ENCODE measurements around the gene LDLRAD4.

Gene LDLRAD4

DNA sequence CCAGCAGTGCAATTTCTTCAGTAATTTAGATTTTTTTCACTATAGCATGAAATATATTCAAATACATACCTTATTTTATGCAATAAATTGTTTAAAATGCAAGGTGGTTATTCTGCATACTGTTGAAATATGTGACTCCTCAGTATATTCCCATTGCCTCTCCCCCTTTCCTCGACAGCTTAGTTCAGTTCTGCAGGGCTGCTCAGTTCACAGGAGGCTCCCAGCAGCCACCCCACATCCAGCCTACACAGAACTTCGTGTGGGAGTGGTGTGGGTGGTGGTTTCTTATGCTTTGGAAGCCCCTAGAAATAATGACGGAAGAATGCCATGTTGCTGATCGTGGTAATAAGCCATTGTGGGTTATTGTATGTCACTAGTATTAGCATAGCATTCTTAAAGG lies 428.1 kb downstream of the LDLRAD4 start:
- Histone ChIP-seq H3K27ac (ENCODE audit: low read depth, low read length) (no peak overlapping the region), H3K4me3 (ENCODE audit: insufficient read depth, low read length, poor library complexity, severe bottlenecking) (no peak overlapping the region), H3K79me2 (ENCODE audit: insufficient read depth, low read length) (no peaks in the 10 kb centered on the region), H3F3A (ENCODE audit: insufficient read depth) (no peaks in the 10 kb centered on the region), H2AFZ (ENCODE audit: low read depth, low read length, severe bottlenecking) (no peak overlapping the region), H4K20me1 (ENCODE audit: low read depth, low read length) (no peaks in the 10 kb centered on the region), H3K9ac (ENCODE audit: low read length) (no peak overlapping the region), H3K4me2 (ENCODE audit: low read depth, low read length, poor library complexity, severe bottlenecking) (no peak overlapping the region), H3K9me3 (ENCODE audit: insufficient read depth, low read length) (no peaks in the 10 kb centered on the region), H3K9me2 (replicated peaks; ENCODE audit: insufficient read depth, low read length) (no peaks in the 10 kb centered on the region), H3K36me3 (ENCODE audit: low read length) (no peaks in the 10 kb centered on the region), H3K27me3 (ENCODE audit: low read length) (no peaks in the 10 kb centered on the region)
- TF ChIP-seq EZH2phosphoT487 (conservative IDR thresholded peaks at IDR 0.05; ENCODE audit: low read length): no peak
- TF ChIP-seq, protein P1, sequence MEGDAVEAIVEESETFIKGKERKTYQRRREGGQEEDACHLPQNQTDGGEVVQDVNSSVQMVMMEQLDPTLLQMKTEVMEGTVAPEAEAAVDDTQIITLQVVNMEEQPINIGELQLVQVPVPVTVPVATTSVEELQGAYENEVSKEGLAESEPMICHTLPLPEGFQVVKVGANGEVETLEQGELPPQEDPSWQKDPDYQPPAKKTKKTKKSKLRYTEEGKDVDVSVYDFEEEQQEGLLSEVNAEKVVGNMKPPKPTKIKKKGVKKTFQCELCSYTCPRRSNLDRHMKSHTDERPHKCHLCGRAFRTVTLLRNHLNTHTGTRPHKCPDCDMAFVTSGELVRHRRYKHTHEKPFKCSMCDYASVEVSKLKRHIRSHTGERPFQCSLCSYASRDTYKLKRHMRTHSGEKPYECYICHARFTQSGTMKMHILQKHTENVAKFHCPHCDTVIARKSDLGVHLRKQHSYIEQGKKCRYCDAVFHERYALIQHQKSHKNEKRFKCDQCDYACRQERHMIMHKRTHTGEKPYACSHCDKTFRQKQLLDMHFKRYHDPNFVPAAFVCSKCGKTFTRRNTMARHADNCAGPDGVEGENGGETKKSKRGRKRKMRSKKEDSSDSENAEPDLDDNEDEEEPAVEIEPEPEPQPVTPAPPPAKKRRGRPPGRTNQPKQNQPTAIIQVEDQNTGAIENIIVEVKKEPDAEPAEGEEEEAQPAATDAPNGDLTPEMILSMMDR (IDR thresholded peaks at IDR 0.05; ENCODE audit: insufficient read depth, low read length, poor library complexity, severe bottlenecking): no peak

DNA sequence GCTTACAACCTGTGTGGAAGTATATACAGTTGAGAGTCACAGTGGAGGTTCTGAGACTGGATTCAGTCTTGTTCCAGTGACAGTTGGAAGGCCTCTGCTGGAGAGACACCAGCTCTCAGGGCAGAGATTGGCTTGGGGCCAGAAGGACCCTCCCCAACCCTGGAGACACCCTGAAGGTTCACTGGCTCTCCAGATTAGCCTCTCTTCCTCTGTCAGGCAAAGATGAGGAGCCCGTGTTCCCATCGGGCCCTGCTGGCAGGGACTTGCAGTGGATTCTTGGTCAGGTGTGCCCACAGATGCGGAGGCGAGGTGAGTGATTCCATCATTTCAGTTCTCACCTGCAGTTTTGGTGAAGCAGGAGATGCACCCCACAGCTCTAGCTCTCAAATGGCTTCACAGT lies 429.2 kb downstream of the LDLRAD4 start:
- Histone ChIP-seq H3K79me2 (ENCODE audit: insufficient read depth, low read length) (no peaks in the 10 kb centered on the region), H3K9me3 (ENCODE audit: insufficient read depth, low read length) (no peaks in the 10 kb centered on the region), H3K9ac (ENCODE audit: low read length) (no peak overlapping the region), H4K20me1 (ENCODE audit: low read depth, low read length) (no peaks in the 10 kb centered on the region), H3F3A (ENCODE audit: insufficient read depth) (no peaks in the 10 kb centered on the region), H3K36me3 (ENCODE audit: low read length) (no peaks in the 10 kb centered on the region), H3K4me3 (ENCODE audit: insufficient read depth, low read length, poor library complexity, severe bottlenecking) (no peak overlapping the region), H2AFZ (ENCODE audit: low read depth, low read length, severe bottlenecking) (no peak overlapping the region), H3K9me2 (replicated peaks; ENCODE audit: insufficient read depth, low read length) (no peaks in the 10 kb centered on the region), H3K27ac (ENCODE audit: low read depth, low read length) (no peak overlapping the region), H3K4me2 (ENCODE audit: low read depth, low read length, poor library complexity, severe bottlenecking) (no peak overlapping the region), H3K27me3 (ENCODE audit: low read length) (no peaks in the 10 kb centered on the region)
- TF ChIP-seq, protein P1 (IDR thresholded peaks at IDR 0.05; ENCODE audit: insufficient read depth, low read length, poor library complexity, severe bottlenecking): no peak
- TF ChIP-seq EZH2phosphoT487 (conservative IDR thresholded peaks at IDR 0.05; ENCODE audit: low read length): no peak

DNA sequence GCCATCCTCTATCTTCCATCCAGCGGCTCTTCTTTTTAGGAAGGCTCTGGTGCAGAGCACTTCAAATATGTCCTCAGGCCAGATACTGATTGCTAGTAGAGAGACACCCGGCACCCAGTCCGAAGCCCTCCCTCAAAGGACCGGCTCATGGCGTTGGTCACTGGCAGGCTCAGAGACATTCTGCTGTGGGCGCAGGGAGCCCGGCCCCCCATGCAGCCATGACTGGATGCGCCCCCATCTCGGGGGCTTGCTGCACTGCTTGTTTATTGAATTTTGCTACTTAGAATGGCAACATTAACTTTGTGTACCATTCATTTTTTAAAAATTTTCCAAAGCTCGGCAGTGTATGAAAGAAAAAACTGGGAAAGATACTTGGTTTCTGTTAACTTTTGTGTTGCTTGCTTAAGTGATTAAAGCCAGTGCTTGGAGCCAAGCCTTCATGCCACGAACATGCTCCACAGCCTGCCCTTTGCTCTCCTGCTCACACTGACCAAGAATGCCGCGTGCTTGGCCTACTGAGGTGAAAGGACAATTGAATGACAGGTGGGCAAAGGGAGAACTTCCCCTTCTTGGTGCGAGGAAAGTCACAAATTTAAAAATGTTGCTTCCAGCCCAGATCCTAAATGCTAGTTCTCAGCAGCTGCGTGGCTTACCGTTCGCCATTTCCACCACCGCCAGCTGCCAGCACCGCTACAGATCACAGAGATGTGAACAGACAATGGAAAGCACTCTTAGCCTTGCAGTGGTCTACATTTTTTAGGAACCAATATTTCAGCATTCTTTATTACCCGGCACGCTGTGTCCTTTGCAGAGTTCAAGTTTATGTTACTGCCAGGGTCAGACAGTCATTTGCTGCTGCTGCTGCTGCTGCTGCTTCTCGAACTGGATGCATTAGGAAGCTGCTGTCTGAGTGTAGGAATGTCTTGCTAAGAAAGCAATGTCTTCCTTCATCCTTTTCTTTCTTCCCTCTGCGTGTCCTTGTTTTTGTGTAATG lies 431.1 kb downstream of the LDLRAD4 start:
- Histone ChIP-seq H4K20me1 (ENCODE audit: low read depth, low read length) (no peaks in the 10 kb centered on the region), H3F3A (ENCODE audit: insufficient read depth) (no peaks in the 10 kb centered on the region), H3K4me3 (ENCODE audit: insufficient read depth, low read length, poor library complexity, severe bottlenecking) (no peak overlapping the region), H3K36me3 (ENCODE audit: low read length) (no peaks in the 10 kb centered on the region), H3K4me2 (ENCODE audit: low read depth, low read length, poor library complexity, severe bottlenecking) (no peak overlapping the region), H2AFZ (ENCODE audit: low read depth, low read length, severe bottlenecking) (no peak overlapping the region), H3K27me3 (ENCODE audit: low read length) (no peaks in the 10 kb centered on the region), H3K79me2 (ENCODE audit: insufficient read depth, low read length) (no peaks in the 10 kb centered on the region), H3K9me3 (ENCODE audit: insufficient read depth, low read length) (no peaks in the 10 kb centered on the region), H3K27ac (ENCODE audit: low read depth, low read length) (no peak overlapping the region), H3K9me2 (replicated peaks; ENCODE audit: insufficient read depth, low read length) (no peaks in the 10 kb centered on the region), H3K9ac (ENCODE audit: low read length) (no peak overlapping the region)
- TF ChIP-seq EZH2phosphoT487 (conservative IDR thresholded peaks at IDR 0.05; ENCODE audit: low read length): no peak
- TF ChIP-seq, protein P1 (IDR thresholded peaks at IDR 0.05; ENCODE audit: insufficient read depth, low read length, poor library complexity, severe bottlenecking): no peak

Measured in SU-DHL-6 (cell line).